Cardiac fibroblast (primary cell): ENCODE data around the gene RCN2.

Experiments
- DNase-seq, 2 donors: peaks; one replicate each; pipeline versions ENCODE4 v3.0.0 to v3.0.0-alpha.2; 2010; ENCODE audit warnings: low read depth in 2 of 2
- H3K4me3 ChIP-seq, 2 donors: replicated peaks in 1 of 2; 1 replicate in 1 of 2; 2 replicates in 1 of 2; pipeline ENCODE4 v1.5.1; 2011; ENCODE audit warnings: low read depth in 2 of 2, low read length in 2 of 2, mild to moderate bottlenecking in 2 of 2, moderate library complexity in 1 of 2
- CTCF ChIP-seq: IDR thresholded peaks from one replicate; pipeline ENCODE4 v1.5.1; 2011; ENCODE audit warnings: low read depth, mild to moderate bottlenecking, low read length, inconsistent platforms

The RCN2 gene

GRCh38 chr15:76935620-76936019 lies 4.1 kb downstream of the RCN2 start:
- no peak for TF ChIP-seq CTCF
- DNase-seq: no peak
- no peak overlapping the region for H3K4me3 ChIP-seq

- DNase-seq: peak; percentile 59 to 66
- TF ChIP-seq CTCF: no peak
- H3K4me3 ChIP-seq: no peak overlapping the region
Measured at GRCh38 chr15:76936671-76937070, 5.1 kb downstream of the RCN2 start.

GRCh38 chr15:76938752-76939151 lies 7.2 kb downstream of the RCN2 start:
- no peak overlapping the region for H3K4me3 ChIP-seq
- no peak for TF ChIP-seq CTCF
- no peak for DNase-seq

DNA sequence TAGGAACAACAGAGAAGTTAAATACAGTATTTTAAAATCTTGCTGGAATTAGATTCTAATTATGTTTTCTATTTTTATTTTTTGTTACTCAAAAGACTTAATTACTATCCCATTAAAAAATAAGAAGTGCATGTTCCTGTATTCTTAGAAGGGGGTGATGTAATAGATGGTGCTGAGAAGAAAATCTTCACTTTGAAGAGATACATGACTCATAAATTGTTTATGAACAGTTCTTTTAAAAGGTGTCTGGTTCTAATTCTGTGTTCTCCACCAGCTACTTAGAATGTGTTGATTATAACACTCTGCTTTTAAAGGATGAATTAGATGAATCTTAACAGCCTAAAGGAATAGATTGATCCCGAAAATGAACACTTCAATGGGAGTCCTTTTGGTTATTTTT lies 8.2 kb downstream of the RCN2 start:
- DNase-seq: no peak
- H3K4me3 ChIP-seq: no peak overlapping the region
- TF ChIP-seq CTCF: no peak

DNA sequence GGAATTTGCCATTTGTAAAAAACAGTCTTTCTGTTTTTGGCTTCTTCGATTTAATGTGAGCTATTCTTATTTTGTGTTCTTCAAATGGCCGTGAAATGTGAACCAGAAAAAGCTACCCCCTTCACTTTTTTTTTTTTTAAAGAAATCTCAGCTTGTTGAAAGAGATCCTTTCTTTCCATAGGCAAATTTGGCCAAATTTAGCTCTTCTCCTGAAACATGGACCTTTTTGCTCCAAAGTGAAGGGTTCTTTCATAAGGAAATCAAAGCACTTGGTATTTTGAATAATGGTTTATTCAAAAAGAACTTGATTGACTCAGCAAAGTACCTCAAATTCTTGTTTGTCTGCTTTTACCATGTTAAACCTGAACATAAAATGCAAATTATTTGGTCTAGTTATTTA lies 10.1 kb downstream of the RCN2 start:
- TF ChIP-seq CTCF: no peak
- no peak for DNase-seq
- no peak overlapping the region for H3K4me3 ChIP-seq

GRCh38 chr15:76942331-76942730 lies 10.8 kb downstream of the RCN2 start:
- DNase-seq: no peak
- no peak overlapping the region for H3K4me3 ChIP-seq
- no peak for TF ChIP-seq CTCF

- TF ChIP-seq CTCF: no peak
- no peak for DNase-seq
- H3K4me3 ChIP-seq: no peak overlapping the region
Measured at GRCh38 chr15:76945494-76946093, 14.0 kb downstream of the RCN2 start.
